Osteoblast (primary cell): ENCODE measurements around the gene GCFC2. TPM values are rescaled to one million over a fixed set of nuclear protein-coding genes. Genes with fewer than 3 reads are reported as not detected.

ENCODE experiments used
- DNase-seq: peaks from one replicate; pipeline ENCODE4 v3.0.0; 2011; ENCODE audit warnings: low spot score, mixed read lengths; ENCODE audit not compliant: insufficient read length; ENCODE audit errors: missing footprints
- H2AFZ ChIP-seq: 2 replicates; pipeline ENCODE4 v1.6.0; 2011; ENCODE audit warnings: mild to moderate bottlenecking, low read length
- H3K27ac ChIP-seq: 2 replicates; pipeline ENCODE4 v1.5.1; 2011; ENCODE audit warnings: mild to moderate bottlenecking, low read depth, low read length, moderate library complexity
- H3K27me3 ChIP-seq: 2 replicates; pipeline ENCODE4 v1.6.0; 2012; ENCODE audit warnings: mild to moderate bottlenecking, control low read depth, inconsistent platforms, low read length, moderate library complexity; ENCODE audit not compliant: insufficient read depth
- H3K36me3 ChIP-seq: 2 replicates; pipeline ENCODE4 v1.5.1; 2011; ENCODE audit warnings: mild to moderate bottlenecking, low read length, control low read depth, moderate library complexity; ENCODE audit not compliant: insufficient read depth
- H3K4me1 ChIP-seq: 2 replicates; pipeline ENCODE4 v1.5.1; 2011; ENCODE audit warnings: mild to moderate bottlenecking, low read length, control low read depth, moderate library complexity; ENCODE audit not compliant: insufficient read depth
- H3K4me2 ChIP-seq: 2 replicates; pipeline ENCODE4 v1.6.0; 2011; ENCODE audit warnings: mild to moderate bottlenecking, low read length; ENCODE audit not compliant: insufficient read depth
- H3K4me3 ChIP-seq: fragments of 200-600 bp; sonication (generic); 3 replicates; pipeline ENCODE4 v1.5.1; 2012; ENCODE audit warnings: mild to moderate bottlenecking, low read length, inconsistent platforms; ENCODE audit not compliant: insufficient read depth
- H3K79me2 ChIP-seq: 2 replicates; pipeline ENCODE4 v1.6.0; 2012; ENCODE audit warnings: mild to moderate bottlenecking, low read length, control low read depth, inconsistent platforms; ENCODE audit not compliant: insufficient read depth
- H3K9me3 ChIP-seq: 2 replicates; pipeline ENCODE4 v1.5.1; 2011; ENCODE audit warnings: low read depth, low read length, control low read depth
- H4K20me1 ChIP-seq: 2 replicates; pipeline ENCODE4 v1.6.0; 2012; ENCODE audit warnings: mild to moderate bottlenecking, low read length, control low read depth; ENCODE audit not compliant: insufficient read depth
- CTCF ChIP-seq: IDR thresholded peaks from 2 replicates; pipeline ENCODE4 v1.5.1; 2011; ENCODE audit warnings: mild to moderate bottlenecking, low read depth, low read length, moderate library complexity; ENCODE audit errors: extremely low read depth
- small RNA-seq: library from RNA; depleted of rRNA; stranded (forward); fragments of <200 nt; gene quantifications from one replicate; pipeline ENCODE3, GENCODE V24; 2012
- total RNA-seq: library from RNA; depleted of rRNA; stranded (reverse); fragments of >200 nt; gene quantifications from 2 replicates; pipeline ENCODE4 v1.2.3, GENCODE V29; 2012

Gene GCFC2
- total RNA-seq, 1 donor, result 19.5 TPM

- Histone ChIP-seq H3K27ac (no peak overlapping the region), H3K79me2 (no peaks in the 10 kb centered on the region), H4K20me1 (no peaks in the 10 kb centered on the region), H3K36me3 (no peaks in the 10 kb centered on the region), H3K4me3 (no peak overlapping the region), H3K4me2 (no peak overlapping the region), H3K9me3 (no peaks in the 10 kb centered on the region), H2AFZ (no peak overlapping the region), H3K27me3 (no peaks in the 10 kb centered on the region), H3K4me1 (peaks cover 15% of the 10 kb centered on the region)
- TF ChIP-seq CTCF, result no peak
- no peak for DNase-seq
These were observed 94.3 kb downstream of the GCFC2 start for GRCh38 chr2:75616406-75616805.

GRCh38 chr2:75614162-75614651 is 96.5 kb downstream of the GCFC2 start:
- no peaks in the 10 kb centered on the region for H3K27me3 ChIP-seq
- no peak for DNase-seq
- no peak overlapping the region for H3K4me2 ChIP-seq
- H2AFZ ChIP-seq, result no peak overlapping the region
- H4K20me1 ChIP-seq, result no peaks in the 10 kb centered on the region
- no peaks in the 10 kb centered on the region for H3K79me2 ChIP-seq
- H3K36me3 ChIP-seq, result no peaks in the 10 kb centered on the region
- no peaks in the 10 kb centered on the region for H3K4me1 ChIP-seq
- H3K9me3 ChIP-seq, result no peaks in the 10 kb centered on the region
- no peak for TF ChIP-seq CTCF
- no peak overlapping the region for H3K27ac ChIP-seq
- no peak overlapping the region for H3K4me3 ChIP-seq

GRCh38 chr2:75612862-75613243 is 97.9 kb downstream of the GCFC2 start:
- TF ChIP-seq CTCF, result no peak
- Histone ChIP-seq H3K4me2 (no peak overlapping the region), H3K4me1 (peaks cover 12% of the 10 kb centered on the region), H4K20me1 (no peaks in the 10 kb centered on the region), H3K4me3 (no peak overlapping the region), H3K27me3 (no peaks in the 10 kb centered on the region), H2AFZ (no peak overlapping the region), H3K9me3 (no peaks in the 10 kb centered on the region), H3K36me3 (no peaks in the 10 kb centered on the region), H3K79me2 (no peaks in the 10 kb centered on the region), H3K27ac (no peak overlapping the region)
- no peak for DNase-seq

Small RNA genes within 50 kb of the gene (small RNA-seq; reads per million reads assigned to genes)
- gene RF00012, result not detected

Other genes with a start within 250 kb of the GCFC2 start
- 70.9 and 74.8 TPM in 2 replicates for gene EVA1A, start 150.0 kb downstream of the GCFC2 start, total RNA-seq
- 35.8 and 40.7 TPM in 2 replicates for gene MRPL19, start 64.1 kb downstream of the GCFC2 start, total RNA-seq